Epidermal melanocyte (primary cell): ENCODE data around the gene PDK3.

ENCODE experiments used
- DNase-seq: peaks from one replicate; pipeline ENCODE4 v3.0.0; 2011; ENCODE audit warnings: low spot score; ENCODE audit not compliant: insufficient read length

The PDK3 gene

GRCh38 chrX:24553011-24553410 is 87.9 kb downstream of the PDK3 start:
- no peak for DNase-seq

DNA sequence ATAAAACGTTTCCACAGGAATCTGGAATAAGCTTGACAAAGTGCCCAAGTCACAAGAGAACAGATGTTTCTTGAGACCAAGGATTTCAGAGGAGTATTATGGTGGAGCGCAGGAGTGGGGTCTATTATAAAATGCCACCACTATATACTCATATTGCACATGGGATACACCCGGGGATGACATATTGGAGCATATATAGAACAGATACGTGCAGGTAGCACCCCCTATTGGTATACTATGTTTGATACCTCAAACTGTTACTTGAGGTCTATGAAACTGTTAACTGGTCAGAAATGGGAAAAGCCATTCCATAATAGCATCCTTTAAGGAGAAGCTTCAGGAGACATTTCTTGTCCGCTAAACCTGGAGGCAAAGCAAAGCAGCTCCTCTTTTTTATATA is 96.0 kb downstream of the PDK3 start:
- no peak for DNase-seq

- DNase-seq = no peak
Measured at GRCh38 chrX:24563291-24564010, 98.4 kb downstream of the PDK3 start.

- DNase-seq = no peak
Measured at GRCh38 chrX:24566240-24566639, 101.2 kb downstream of the PDK3 start.

- no peak for DNase-seq
Measured at GRCh38 chrX:24567169-24567568, 102.1 kb downstream of the PDK3 start.

DNA sequence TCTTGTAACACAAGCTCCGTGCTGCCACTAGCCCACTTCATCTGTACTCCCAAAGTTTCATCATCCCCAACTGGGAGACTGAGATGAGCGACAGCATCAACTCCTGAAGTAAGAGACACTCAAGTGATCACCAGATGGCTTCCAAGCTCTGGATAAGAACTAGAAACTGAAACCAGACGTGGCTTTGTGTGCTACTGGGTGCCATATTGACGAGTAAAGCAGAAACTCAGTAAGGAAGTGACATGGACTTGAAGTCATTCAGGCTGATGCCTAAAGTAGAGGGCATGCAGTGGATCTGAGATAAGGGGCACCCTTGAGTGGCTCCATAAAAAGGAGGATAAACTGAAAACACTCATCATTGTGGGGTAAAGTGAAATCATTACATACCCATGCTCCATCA is 109.7 kb downstream of the PDK3 start:
- DNase-seq = no peak

- DNase-seq = no peak
Measured at GRCh38 chrX:24575496-24575895, 110.4 kb downstream of the PDK3 start.

DNA sequence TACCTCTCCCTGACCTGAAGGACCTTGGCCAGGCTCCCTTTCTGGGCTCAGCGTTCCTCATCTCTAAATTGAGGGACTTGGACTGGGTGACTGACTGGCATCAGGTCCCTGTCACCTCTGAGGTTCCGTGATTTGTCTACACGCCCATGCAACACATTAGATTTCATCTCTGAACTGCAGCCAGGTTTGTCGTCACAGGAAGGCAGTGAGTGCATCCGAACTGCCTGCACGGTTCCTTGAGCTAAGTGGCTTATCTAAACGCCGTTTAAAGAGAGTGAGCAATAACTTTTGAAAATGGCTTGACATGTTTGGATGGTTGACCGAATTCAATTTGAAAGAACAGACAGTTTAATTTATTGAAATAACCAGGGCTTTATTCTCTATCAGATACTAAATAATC is 112.0 kb downstream of the PDK3 start:
- DNase-seq = no peak
